Stimulated activated CD4-positive, alpha-beta T cell treated with anti-CD3 and anti-CD28 coated beads, TNF-alpha, amount 100 ng/mL, for 24 hours (primary cell): ENCODE results near the gene RFESD.
A peak's percentile ranks its signal among the peaks of the same experiment; 100 is the strongest.
"Not testable (repeated sequence)": the region's sequence is repeated elsewhere in the genome, so short reads cannot be mapped to it uniquely, and the experiment has no call there.

Experiments
- DNase-seq, 3 experiments: peaks; one replicate each; pipeline ENCODE4 v3.0.0-alpha.2; 2020; ENCODE audit warnings: low read depth in 3 of 3

Gene RFESD

GRCh38 chr5:95628933-95629332, 17.6 kb upstream of the RFESD start:
- DNase-seq, result no peak

GRCh38 chr5:95630394-95630917, 16.1 kb upstream of the RFESD start:
- no peak for DNase-seq

GRCh38 chr5:95631255-95631958, 15.2 kb upstream of the RFESD start:
- no peak for DNase-seq

- DNase-seq, result peak; percentile 44 to 63 (median 57)
Observed at GRCh38 chr5:95631991-95632675, 14.4 kb upstream of the RFESD start.

GRCh38 chr5:95632942-95633341, 13.6 kb upstream of the RFESD start:
- not testable (repeated sequence) for DNase-seq

GRCh38 chr5:95633671-95634070, 12.9 kb upstream of the RFESD start:
- no peak for DNase-seq

GRCh38 chr5:95634081-95634480, 12.5 kb upstream of the RFESD start:
- DNase-seq, result no peak

- DNase-seq, result no peak
Observed at GRCh38 chr5:95638632-95639031, 7.9 kb upstream of the RFESD start.

- no peak for DNase-seq
Observed at GRCh38 chr5:95641741-95642220, 4.8 kb upstream of the RFESD start.

GRCh38 chr5:95643152-95643551, 3.4 kb upstream of the RFESD start:
- DNase-seq, result no peak

- peak in 2 of 3 experiments; percentile 14 to 41 for DNase-seq
Observed at GRCh38 chr5:95644351-95645042, 2.1 kb upstream of the RFESD start.

GRCh38 chr5:95646226-95646568, 380 bp upstream of the RFESD start:
- not testable (repeated sequence) for DNase-seq

GRCh38 chr5:95647886-95648860, 1.6 kb downstream of the RFESD start:
- no peak for DNase-seq

GRCh38 chr5:95649274-95649673, 2.7 kb downstream of the RFESD start:
- DNase-seq, result no peak

GRCh38 chr5:95649842-95650620, 3.5 kb downstream of the RFESD start:
- DNase-seq, result no peak

- no peak for DNase-seq
Observed at GRCh38 chr5:95652849-95653248, 6.3 kb downstream of the RFESD start.

GRCh38 chr5:95654196-95654595, 7.6 kb downstream of the RFESD start:
- DNase-seq, result no peak

GRCh38 chr5:95655575-95655974, 9.0 kb downstream of the RFESD start:
- DNase-seq, result no peak

- DNase-seq, result no peak
Observed at GRCh38 chr5:95660060-95660459, 13.5 kb downstream of the RFESD start.

GRCh38 chr5:95662946-95663345, 16.4 kb downstream of the RFESD start:
- no peak for DNase-seq
